GM23338 (cell line): ENCODE measurements around the gene DPP3. TPM values are rescaled to one million over a fixed set of nuclear protein-coding genes. Genes with fewer than 3 reads are reported as not detected.
"Not testable (repeated sequence)": the region's sequence is repeated elsewhere in the genome, so short reads cannot be mapped to it uniquely, and the experiment has no call there.

Experiments
- ATAC-seq: fragments of 200-7000 bp; cut with Tn5 transposase; 3 replicates; pipeline ENCODE4 v1.9.1; 2020
- DNase-seq: peaks from one replicate; pipeline ENCODE4 v3.0.0-alpha.2; 2015; ENCODE audit warnings: low spot score
- H2AFZ ChIP-seq: fragments of 200-600 bp; sonication (generic); 2 replicates; pipeline ENCODE4 v1.8.0; 2016; ENCODE audit warnings: antibody characterized with exemption, mild to moderate bottlenecking, moderate library complexity
- H3F3A ChIP-seq: fragments of 200-600 bp; sonication (generic); replicated peaks from 2 replicates; pipeline ENCODE4 v1.8.0; 2017; ENCODE audit warnings: antibody characterized with exemption, mixed run types, low read depth
- H3K27ac ChIP-seq: fragments of 200-600 bp; sonication (generic); 2 replicates; pipeline ENCODE4 v1.6.1; 2016; ENCODE audit warnings: low read depth
- H3K27me3 ChIP-seq: fragments of 200-600 bp; sonication (generic); 2 replicates; pipeline ENCODE4 v1.8.0; 2016; ENCODE audit warnings: mild to moderate bottlenecking, mixed run types, moderate library complexity; ENCODE audit not compliant: insufficient read depth
- H3K36me3 ChIP-seq: fragments of 200-600 bp; sonication (generic); 2 replicates; pipeline ENCODE4 v1.8.0; 2016; ENCODE audit warnings: mild to moderate bottlenecking; ENCODE audit not compliant: insufficient read depth
- H3K4me1 ChIP-seq: fragments of 200-600 bp; sonication (generic); 2 replicates; pipeline ENCODE4 v1.8.0; 2016; ENCODE audit warnings: mild to moderate bottlenecking, moderate library complexity; ENCODE audit not compliant: insufficient read depth
- H3K4me2 ChIP-seq: fragments of 200-600 bp; sonication (generic); 2 replicates; pipeline ENCODE4 v1.7.1; 2017; ENCODE audit warnings: mixed run types
- H3K4me3 ChIP-seq: fragments of 200-600 bp; sonication (generic); 2 replicates; pipeline ENCODE4 v1.6.1; 2016; ENCODE audit warnings: mixed run types
- H3K79me2 ChIP-seq: fragments of 200-600 bp; sonication (generic); replicated peaks from 2 replicates; pipeline ENCODE4 v1.8.0; 2017; ENCODE audit warnings: mild to moderate bottlenecking; ENCODE audit not compliant: insufficient read depth
- H3K9me2 ChIP-seq: fragments of 200-600 bp; sonication (generic); 2 replicates; pipeline ENCODE4 v1.8.0; 2017; ENCODE audit not compliant: insufficient read depth
- H4K20me1 ChIP-seq: fragments of 200-600 bp; sonication (generic); replicated peaks from 2 replicates; pipeline ENCODE4 v1.8.0; 2017; ENCODE audit warnings: mild to moderate bottlenecking; ENCODE audit not compliant: insufficient read depth
- H3K27ac Mint-ChIP-seq: 2 replicates; pipeline ENCODE4 v1.8.0; 2020; ENCODE audit warnings: inconsistent platforms, mild to moderate bottlenecking, moderate library complexity, mixed read lengths
- H3K27me3 Mint-ChIP-seq: 3 replicates; pipeline ENCODE4 v1.8.0; 2022; ENCODE audit warnings: low read depth, mild to moderate bottlenecking, moderate library complexity, mixed read lengths, inconsistent platforms; ENCODE audit not compliant: insufficient read depth, poor library complexity
- H3K36me3 Mint-ChIP-seq: 3 replicates; pipeline ENCODE4 v1.8.0; 2021; ENCODE audit warnings: low read depth, mild to moderate bottlenecking, inconsistent platforms, moderate library complexity, mixed read lengths
- H3K4me1 Mint-ChIP-seq: 3 replicates; pipeline ENCODE4 v1.8.0; 2020; ENCODE audit warnings: mild to moderate bottlenecking, inconsistent platforms, mixed read lengths
- H3K4me3 Mint-ChIP-seq: 3 replicates; pipeline ENCODE4 v1.8.0; 2021; ENCODE audit warnings: moderate library complexity, mild to moderate bottlenecking, inconsistent platforms, mixed read lengths
- H3K9me3 Mint-ChIP-seq: 3 replicates; pipeline ENCODE4 v1.8.0; 2020; ENCODE audit warnings: moderate library complexity, mild to moderate bottlenecking, inconsistent platforms, mixed read lengths
- CREB1 ChIP-seq: fragments of 250-450 bp; sonication (Bioruptor Pico); IDR thresholded peaks from 2 replicates; pipeline ENCODE4 v1.5.0; 2020; ENCODE audit warnings: low read depth, mild to moderate bottlenecking, moderate library complexity
- ETS1 ChIP-seq: IDR thresholded peaks from 2 replicates; pipeline ENCODE4 v1.6.1; 2016; ENCODE audit warnings: antibody characterized with exemption
- EZH2phosphoT487 ChIP-seq: fragments of 200-600 bp; sonication (generic); IDR thresholded peaks from one replicate; pipeline ENCODE4 v1.8.1; 2018; ENCODE audit warnings: antibody characterized with exemption; ENCODE audit not compliant: unreplicated experiment
- JUNB ChIP-seq: IDR thresholded peaks from one replicate; pipeline ENCODE4 v1.6.1; 2016; ENCODE audit warnings: antibody characterized with exemption; ENCODE audit not compliant: unreplicated experiment
- NANOG ChIP-seq: IDR thresholded peaks from 2 replicates; pipeline ENCODE4 v1.6.1; 2016; ENCODE audit warnings: antibody characterized with exemption, borderline replicate concordance
- POLR2AphosphoS5 ChIP-seq: IDR thresholded peaks from 2 replicates; pipeline ENCODE4 v1.6.1; 2016; ENCODE audit warnings: antibody characterized with exemption, low read depth
- STAT1 ChIP-seq: IDR thresholded peaks from one replicate; pipeline ENCODE4 v1.6.1; 2016; ENCODE audit warnings: antibody characterized with exemption; ENCODE audit not compliant: unreplicated experiment
- ZNF114 ChIP-seq: fragments of 250-450 bp; sonication (Bioruptor Pico); IDR thresholded peaks from 2 replicates; pipeline ENCODE4 v1.5.0; 2020; ENCODE audit warnings: mild to moderate bottlenecking, moderate library complexity
- ZNF331 ChIP-seq: fragments of 250-450 bp; sonication (Bioruptor Pico); IDR thresholded peaks from 2 replicates; pipeline ENCODE4 v1.5.0; 2020; ENCODE audit warnings: low read depth, mild to moderate bottlenecking, moderate library complexity
- polyA plus RNA-seq: library from polyadenylated mRNA; unstranded; fragments of >200 nt; fragmentation: Nextera tagmentation; extraction: Ambion mirVana; gene quantifications from 2 replicates; pipeline ENCODE4 v1.2.1, GENCODE V29; 2016
- total RNA-seq: library from RNA; depleted of rRNA; stranded (reverse); fragments of >200 nt; shearing (Covaris generic); gene quantifications from 2 replicates; pipeline ENCODE4 v1.2.3, GENCODE V29; 2014

The DPP3 gene
- total and polyA plus RNA-seq, 2 experiments from 2014 or later, result 22.7 to 85.9 TPM

- peaks cover 34% of the 10 kb centered on the region for H3K9me3 Mint-ChIP-seq
- Histone ChIP-seq H3K4me1 (peaks cover 14% of the 10 kb centered on the region), H4K20me1 (no peaks in the 10 kb centered on the region), H3F3A (peaks cover 8% of the 10 kb centered on the region; the same call in 1 of the 2 replicates), H3K79me2 (no peaks in the 10 kb centered on the region), H2AFZ (no peak overlapping the region), H3K4me3 (no peak overlapping the region), H3K27me3 (no peaks in the 10 kb centered on the region), H3K9me2 (no peaks in the 10 kb centered on the region), H3K27ac (no peak overlapping the region), H3K4me2 (no peak overlapping the region), H3K36me3 (no peaks in the 10 kb centered on the region)
- no peak for TF ChIP-seq CREB1
- TF ChIP-seq POLR2AphosphoS5, result no peak
- TF ChIP-seq ZNF331 (CRISPR knock-in tag), result no peak
- no peak for ATAC-seq
- DNase-seq, result no peak
- peaks cover 12% of the 10 kb centered on the region for H3K4me1 Mint-ChIP-seq
- peaks cover 25% of the 10 kb centered on the region for H3K36me3 Mint-ChIP-seq
- no peak overlapping the region for H3K27ac Mint-ChIP-seq
- H3K27me3 Mint-ChIP-seq, result peaks cover 10% of the 10 kb centered on the region
- no peak overlapping the region for H3K4me3 Mint-ChIP-seq
Measured at GRCh38 chr11:66462010-66462409, 18.2 kb upstream of the DPP3 start.

GRCh38 chr11:66462911-66463310 lies 17.3 kb upstream of the DPP3 start:
- Mint-ChIP-seq H3K9me3 (peaks cover 34% of the 10 kb centered on the region), H3K36me3 (peaks cover 25% of the 10 kb centered on the region), H3K27ac (no peak overlapping the region), H3K27me3 (peaks cover 13% of the 10 kb centered on the region), H3K4me3 (no peak overlapping the region), H3K4me1 (peaks cover 17% of the 10 kb centered on the region)
- no peak overlapping the region for H2AFZ ChIP-seq
- no peak overlapping the region for H3K27ac ChIP-seq
- H3K27me3 ChIP-seq, result no peaks in the 10 kb centered on the region
- no peak for ATAC-seq
- H3K9me2 ChIP-seq, result no peaks in the 10 kb centered on the region
- no peak for TF ChIP-seq EZH2phosphoT487
- TF ChIP-seq ETS1, result no peak
- no peak for TF ChIP-seq POLR2AphosphoS5
- no peak for TF ChIP-seq STAT1
- no peak for TF ChIP-seq JUNB
- no peak for TF ChIP-seq ZNF114 (CRISPR knock-in tag)
- no peak for TF ChIP-seq CREB1
- no peak for TF ChIP-seq ZNF331 (CRISPR knock-in tag)
- TF ChIP-seq NANOG, result no peak
- peaks cover 10% of the 10 kb centered on the region; the same call in 1 of the 2 replicates for H3F3A ChIP-seq
- H3K79me2 ChIP-seq, result no peaks in the 10 kb centered on the region
- H3K36me3 ChIP-seq, result no peaks in the 10 kb centered on the region
- no peaks in the 10 kb centered on the region; the same call in 1 of the 2 replicates for H4K20me1 ChIP-seq
- no peak for DNase-seq
- H3K4me2 ChIP-seq, result no peak overlapping the region
- peaks cover 20% of the 10 kb centered on the region for H3K4me1 ChIP-seq
- no peak overlapping the region for H3K4me3 ChIP-seq

- Histone ChIP-seq H3K4me1 (peaks cover 24% of the 10 kb centered on the region), H3F3A (peaks cover 10% of the 10 kb centered on the region; the same call in 1 of the 2 replicates)
- peaks cover 28% of the 10 kb centered on the region for H3K4me1 Mint-ChIP-seq
- peaks cover 34% of the 10 kb centered on the region for H3K9me3 Mint-ChIP-seq
- H3K9me2 ChIP-seq, H3K4me3 Mint-ChIP-seq, ATAC-seq, H3K79me2 ChIP-seq, H3K4me3 ChIP-seq, DNase-seq, H4K20me1 ChIP-seq, H3K27ac ChIP-seq, H3K27me3 ChIP-seq, H3K4me2 ChIP-seq, H2AFZ ChIP-seq, H3K27ac Mint-ChIP-seq, H3K36me3 ChIP-seq: not testable (repeated sequence)
- peaks cover 10% of the 10 kb centered on the region for H3K27me3 Mint-ChIP-seq
- peaks cover 25% of the 10 kb centered on the region for H3K36me3 Mint-ChIP-seq
Measured at GRCh38 chr11:66464116-66464515, 16.1 kb upstream of the DPP3 start.
